ENCODE results near the gene PDE6B. TPM values are rescaled to one million over a fixed set of nuclear protein-coding genes. Genes with fewer than 3 reads are reported as not detected.

The PDE6B gene
- total RNA-seq, 1 experiment from 2014 or later, result 10.8 TPM

DNA sequence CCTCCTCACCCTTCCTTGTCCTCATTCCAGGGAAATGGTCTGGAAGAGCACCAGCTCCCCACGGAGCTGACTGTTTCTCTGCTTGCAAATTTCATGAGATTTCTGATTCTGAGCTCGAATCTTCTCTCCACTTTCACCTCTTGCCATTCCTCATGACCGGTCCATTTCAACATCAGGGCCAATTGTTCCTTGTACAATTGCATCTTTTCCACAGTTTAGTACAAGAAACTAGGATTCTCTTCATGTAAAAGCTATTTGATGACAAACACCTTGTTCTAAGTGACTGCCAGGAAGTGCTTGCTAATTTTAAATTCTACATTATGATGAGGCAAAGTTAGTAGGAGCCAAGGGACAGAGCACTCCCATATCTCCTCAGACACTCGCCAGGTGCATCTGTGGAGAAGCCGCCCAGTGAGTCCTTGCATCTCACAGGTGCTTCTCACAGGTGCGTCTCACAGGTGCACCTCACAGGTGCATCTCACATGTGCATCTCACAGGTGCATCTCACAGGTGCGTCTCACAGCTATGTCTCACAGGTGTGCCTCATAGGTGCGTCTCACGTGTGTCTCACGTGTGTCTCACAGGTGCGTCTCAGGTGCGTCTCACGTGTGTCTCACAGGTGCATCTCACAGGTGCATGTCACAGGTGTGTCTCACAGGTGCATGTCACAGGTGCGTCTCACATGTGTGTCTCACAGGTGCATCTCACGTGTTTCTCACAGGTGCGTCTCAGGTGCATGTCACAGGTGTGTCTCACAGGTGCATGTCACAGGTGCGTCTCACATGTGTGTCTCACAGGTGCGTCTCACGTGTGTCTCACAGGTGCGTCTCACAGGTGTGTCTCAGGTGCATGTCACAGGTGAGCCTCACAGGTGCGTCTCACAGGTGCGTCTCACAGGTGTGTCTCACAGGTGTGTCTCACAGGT lies 3.0 kb upstream of the PDE6B start:
- Histone ChIP-seq H3K23ac (ENCODE audit: insufficient read length, low read depth, low read length) (no peak overlapping the region), H2AK5ac (ENCODE audit: insufficient read length, low read length) (no peak overlapping the region), H3K14ac (ENCODE audit: insufficient read depth, low read length) (no peak overlapping the region), H3K23me2 (ENCODE audit: insufficient read length, low read depth, low read length, poor library complexity, severe bottlenecking) (no peaks in the 10 kb centered on the region), H2BK5ac (ENCODE audit: insufficient read length, low read length) (no peak overlapping the region), H3K18ac (ENCODE audit: insufficient read length, low read depth, low read length) (no peak overlapping the region), H2BK12ac (ENCODE audit: insufficient read length, low read depth, low read length) (no peak overlapping the region), H3K4me1 (ENCODE audit: insufficient read depth, low read length) (no peaks in the 10 kb centered on the region; the same call in 1 of the 2 replicates), H3K27me3 (ENCODE audit: insufficient read depth, low read length) (no peaks in the 10 kb centered on the region; the same call in 1 of the 2 replicates), H2AFZ (ENCODE audit: low read length) (no peak overlapping the region), H2BK15ac (ENCODE audit: low read depth, low read length) (no peak overlapping the region), H3K79me2 (ENCODE audit: insufficient read depth, low read length) (no peaks in the 10 kb centered on the region), H4K20me1 (ENCODE audit: control insufficient read depth, insufficient read depth, insufficient read length) (no peaks in the 10 kb centered on the region), H2BK20ac (ENCODE audit: low read depth, low read length, poor library complexity, severe bottlenecking) (no peak overlapping the region), H3K27ac (ENCODE audit: insufficient read length, low read depth, low read length) (no peak overlapping the region), H2BK120ac (ENCODE audit: low read depth, low read length, poor library complexity, severe bottlenecking) (no peak overlapping the region), H3K79me1 (ENCODE audit: insufficient read depth, low read depth, low read length, poor library complexity, severe bottlenecking) (no peaks in the 10 kb centered on the region), H3T11ph (ENCODE audit: low read length) (no peak overlapping the region), H4K5ac (ENCODE audit: insufficient read length, low read depth, low read length) (no peak overlapping the region), H4K91ac (ENCODE audit: insufficient read length, low read depth, low read length) (no peak overlapping the region), H3K4me2 (ENCODE audit: insufficient read depth, insufficient read length, low read length) (no peak overlapping the region), H3K9me3 (ENCODE audit: control insufficient read depth, low read depth, low read length) (no peaks in the 10 kb centered on the region), H4K8ac (replicated peaks; ENCODE audit: insufficient read length, low read depth, low read length) (no peak overlapping the region), H3K56ac (ENCODE audit: insufficient read length, low read depth, low read length) (no peak overlapping the region), H3K4ac (ENCODE audit: low read depth, low read length) (no peak overlapping the region), H3K9ac (ENCODE audit: extremely low read depth, insufficient read length, low read length) (no peak overlapping the region)
- H3K27me3 Mint-ChIP-seq (ENCODE audit: low read depth), result peaks cover 40% of the 10 kb centered on the region
- H3K9me3 Mint-ChIP-seq, result peaks cover 0 to 2% of the 10 kb centered on the region in 2 experiments; a peak in 1 of 5 replicates
- no CpG with 5 or more reads among the region's 22 CpGs for WGBS (ENCODE audit: extremely low coverage, insufficient read length, low lambda C conversion rate)
- H3K4me3 Mint-ChIP-seq, result no peak overlapping the region
- TF ChIP-seq, protein P1, sequence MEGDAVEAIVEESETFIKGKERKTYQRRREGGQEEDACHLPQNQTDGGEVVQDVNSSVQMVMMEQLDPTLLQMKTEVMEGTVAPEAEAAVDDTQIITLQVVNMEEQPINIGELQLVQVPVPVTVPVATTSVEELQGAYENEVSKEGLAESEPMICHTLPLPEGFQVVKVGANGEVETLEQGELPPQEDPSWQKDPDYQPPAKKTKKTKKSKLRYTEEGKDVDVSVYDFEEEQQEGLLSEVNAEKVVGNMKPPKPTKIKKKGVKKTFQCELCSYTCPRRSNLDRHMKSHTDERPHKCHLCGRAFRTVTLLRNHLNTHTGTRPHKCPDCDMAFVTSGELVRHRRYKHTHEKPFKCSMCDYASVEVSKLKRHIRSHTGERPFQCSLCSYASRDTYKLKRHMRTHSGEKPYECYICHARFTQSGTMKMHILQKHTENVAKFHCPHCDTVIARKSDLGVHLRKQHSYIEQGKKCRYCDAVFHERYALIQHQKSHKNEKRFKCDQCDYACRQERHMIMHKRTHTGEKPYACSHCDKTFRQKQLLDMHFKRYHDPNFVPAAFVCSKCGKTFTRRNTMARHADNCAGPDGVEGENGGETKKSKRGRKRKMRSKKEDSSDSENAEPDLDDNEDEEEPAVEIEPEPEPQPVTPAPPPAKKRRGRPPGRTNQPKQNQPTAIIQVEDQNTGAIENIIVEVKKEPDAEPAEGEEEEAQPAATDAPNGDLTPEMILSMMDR (conservative IDR thresholded peaks at IDR 0.05), result no peak
- no peak for DNase-seq
- H3K4me1 Mint-ChIP-seq, result peaks cover 13 to 20% of the 10 kb centered on the region in 2 experiments
- no peaks in the 10 kb centered on the region; a peak in 1 of 7 replicates for H3K36me3 Mint-ChIP-seq (ENCODE audit: insufficient read depth in 1 of 3, low read depth in 3 of 3)
- peak overlapping the region in 1 of 3 experiments; percentile 44; a peak in 1 of 7 replicates for H3K27ac Mint-ChIP-seq

All from H9 (cell line).